ENCODE results near the gene TPD52L2.

The TPD52L2 gene

DNA sequence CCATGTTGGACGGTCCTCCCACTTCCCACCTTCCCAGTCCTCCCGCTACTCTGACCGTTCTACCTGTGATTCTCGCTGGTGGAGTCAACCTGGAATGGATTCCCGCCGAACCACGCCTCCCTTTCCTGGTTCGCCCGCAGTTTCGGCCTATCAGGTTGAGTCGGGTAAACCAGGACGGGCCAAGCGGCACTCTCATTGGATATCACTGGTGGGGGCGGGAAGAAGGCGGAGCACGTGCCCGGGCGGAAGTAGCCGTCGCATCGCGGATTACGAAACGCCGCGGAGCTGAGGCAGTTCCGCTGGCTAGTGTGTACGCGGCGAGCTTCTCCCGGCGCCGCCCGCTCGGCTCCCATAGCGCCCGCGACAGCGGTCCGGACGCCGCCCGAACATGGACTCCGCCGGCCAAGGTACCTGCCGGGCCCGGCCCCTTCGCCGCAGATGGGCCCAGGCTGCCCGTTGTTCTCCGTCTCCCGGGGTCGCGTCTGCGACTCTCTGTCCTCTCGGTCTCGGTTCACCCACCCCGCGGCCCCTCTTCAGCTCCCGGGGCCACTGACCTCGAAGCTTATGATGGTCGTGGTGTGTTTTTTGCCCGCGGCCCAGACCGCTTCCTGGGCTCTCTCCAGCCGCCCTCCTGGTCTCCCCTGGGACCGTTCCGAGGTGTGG, at the start of gene TPD52L2:
Gene TPD52L2, plus strand, starts transcription at position 293 of the 663 bp plus-strand sequence. Its CDS starts 96 bp downstream, at position 389.
- peak; percentile 98 for DNase-seq (ENCODE audit: low read depth)

DNA sequence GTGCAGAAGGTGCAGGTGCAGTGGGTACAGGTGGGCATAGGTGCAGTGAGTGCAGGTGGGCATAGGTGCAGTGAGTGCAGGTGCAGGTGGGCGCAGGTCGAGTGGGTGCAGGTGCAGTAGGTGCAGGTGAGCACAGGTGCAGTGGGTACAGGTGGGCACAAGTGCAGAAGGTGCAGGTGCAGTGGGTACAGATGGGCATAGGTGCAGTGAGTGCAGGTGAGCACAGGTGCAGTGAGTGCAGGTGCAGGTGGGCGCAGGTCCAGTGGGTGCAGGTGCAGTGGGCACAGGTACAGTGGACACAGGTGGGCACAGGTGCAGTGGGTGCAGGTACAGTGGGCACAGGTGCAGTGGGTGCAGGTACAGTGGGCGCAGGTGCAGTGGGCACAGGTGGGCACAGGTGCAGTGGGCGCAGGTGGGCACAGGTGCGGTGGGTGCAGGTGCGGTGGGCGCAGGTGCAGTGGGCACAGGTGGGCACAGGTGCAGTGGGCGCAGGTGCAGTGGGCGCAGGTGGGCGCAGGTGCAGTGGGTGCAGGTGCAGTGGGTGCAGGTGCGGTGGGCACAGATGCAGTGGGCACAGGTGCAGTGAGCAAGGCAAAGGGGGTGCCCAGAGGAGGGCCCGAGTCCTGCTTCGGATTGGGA, 49.3 kb upstream of the TPD52L2 start:
- DNase-seq (ENCODE audit: low read depth), result no peak

DNA sequence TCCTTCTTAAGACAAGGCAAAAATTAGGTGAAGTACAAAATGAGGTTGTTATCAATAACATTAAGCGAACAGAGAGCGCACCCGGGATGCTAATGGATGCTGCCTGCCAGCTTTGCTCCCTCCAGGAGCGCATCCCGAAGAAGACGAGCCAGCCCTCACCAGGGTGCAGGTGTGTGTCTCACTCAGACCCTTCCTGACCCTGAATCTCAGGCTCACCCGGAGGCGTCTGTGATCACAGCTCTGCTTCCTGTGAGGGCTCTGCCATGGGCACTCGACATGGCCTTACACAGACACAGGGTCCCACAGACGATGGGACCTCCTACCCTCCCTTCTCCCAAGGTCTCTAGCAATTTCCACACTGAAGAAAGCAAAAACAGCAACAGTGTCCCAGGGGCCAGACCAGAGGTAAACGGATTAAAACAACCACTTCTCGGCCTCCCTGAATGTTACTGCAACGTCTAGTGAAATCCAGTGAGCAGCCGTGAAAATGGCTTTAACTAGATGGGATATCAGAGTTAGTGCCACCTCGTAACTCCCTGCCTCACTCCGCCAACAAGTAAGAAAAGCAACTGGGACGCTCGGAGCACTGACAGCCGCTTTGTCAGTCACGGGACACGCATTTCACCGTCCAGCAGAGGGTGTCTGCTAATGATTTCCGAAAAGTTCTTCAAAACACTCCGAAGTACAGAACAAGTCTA, 45.7 kb upstream of the TPD52L2 start:
- no peak for DNase-seq (ENCODE audit: low read depth)

DNA sequence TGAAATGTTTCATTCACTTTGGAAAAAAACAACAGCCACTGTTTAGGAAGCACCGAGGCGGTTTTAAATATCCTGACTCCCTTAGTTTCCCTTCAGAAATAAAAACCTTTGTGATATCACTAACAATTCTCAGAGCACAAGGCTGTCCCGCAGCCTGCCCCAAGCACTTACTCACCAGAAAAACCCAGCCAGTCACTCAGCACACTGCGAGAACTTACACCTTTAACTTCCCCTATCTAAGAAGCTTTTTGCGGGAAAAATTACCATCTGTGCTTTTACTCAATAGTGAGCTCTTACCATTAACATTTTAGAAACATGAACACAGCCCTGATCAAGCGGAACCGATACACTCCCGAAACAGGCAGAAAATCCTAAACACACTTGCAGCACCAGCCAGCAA, 43.3 kb upstream of the TPD52L2 start:
- DNase-seq (ENCODE audit: low read depth), result no peak

- no peak for DNase-seq (ENCODE audit: low read depth)
Observed at GRCh38 chr20:63822276-63822696, 42.8 kb upstream of the TPD52L2 start.

DNA sequence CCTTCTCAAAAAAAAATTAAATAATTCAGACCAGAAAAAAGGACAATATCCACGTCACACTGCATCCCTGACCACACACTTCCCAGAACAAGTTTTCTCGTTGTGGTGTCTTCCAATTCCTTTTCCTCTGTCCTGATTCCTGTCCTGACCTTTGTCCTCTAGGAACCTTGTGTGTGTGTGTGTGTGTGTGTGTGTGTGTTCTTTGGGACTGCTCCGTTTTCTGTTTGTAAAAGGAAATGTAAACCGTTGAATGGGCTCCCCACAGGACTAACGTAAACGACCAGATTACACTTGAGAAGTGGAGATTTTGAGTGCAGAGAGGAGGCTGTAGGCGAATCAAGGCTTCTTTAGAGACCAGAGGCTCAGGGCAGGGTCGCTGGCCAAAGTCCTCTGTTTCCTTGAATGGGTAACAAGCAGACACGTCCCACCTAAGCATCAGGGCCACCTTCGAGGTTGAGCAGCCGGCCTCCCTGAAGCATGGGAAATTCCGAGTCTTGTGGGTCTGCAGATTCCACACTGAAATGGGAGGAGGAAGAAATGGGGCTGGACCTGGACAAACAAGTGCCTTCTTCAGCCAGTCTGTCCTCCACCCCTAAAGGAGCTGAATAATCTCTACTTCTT, 41.3 kb upstream of the TPD52L2 start:
- DNase-seq (ENCODE audit: low read depth), result no peak

DNA sequence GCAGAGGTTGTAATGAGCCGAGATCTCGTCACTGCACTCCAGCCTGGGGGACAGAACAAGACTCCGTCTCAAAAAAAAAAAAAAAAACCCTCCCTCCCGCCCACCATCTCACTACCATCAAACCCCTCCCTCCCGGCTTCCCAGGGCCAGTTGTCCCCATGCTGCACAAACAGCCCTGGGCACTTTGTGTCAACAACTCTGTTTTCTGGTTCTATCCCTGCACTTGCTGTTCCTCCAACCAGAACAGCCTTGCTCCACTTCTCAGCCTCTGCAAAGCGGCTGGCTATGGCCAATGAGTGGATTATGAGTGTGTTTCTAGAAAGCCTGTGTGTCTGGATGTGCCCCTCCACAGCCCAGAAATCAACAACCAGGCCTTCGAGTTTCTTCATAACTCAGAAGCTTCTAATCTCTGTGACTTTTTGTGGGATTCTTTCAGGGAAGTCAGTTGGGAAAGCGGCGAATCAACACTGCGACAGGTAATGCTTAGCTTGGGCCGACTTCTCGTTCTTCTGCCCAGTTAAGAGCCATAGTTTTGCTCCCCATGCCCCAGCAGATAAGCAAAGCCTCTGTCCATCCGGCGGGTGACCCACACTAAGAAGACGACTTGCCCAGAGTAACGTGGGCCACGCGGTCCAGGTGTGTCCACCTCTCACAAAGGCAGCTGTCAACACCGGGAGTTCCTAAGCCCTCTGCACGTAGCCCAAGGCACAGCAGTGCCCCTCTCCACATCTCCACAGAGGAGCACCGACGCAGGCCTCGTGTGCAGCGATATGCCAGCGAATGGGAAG, 39.5 kb upstream of the TPD52L2 start:
- DNase-seq (ENCODE audit: low read depth), result no peak

GRCh38 chr20:63826753-63827152, 38.3 kb upstream of the TPD52L2 start:
- DNase-seq (ENCODE audit: low read depth), result no peak

GRCh38 chr20:63828124-63828523, 36.9 kb upstream of the TPD52L2 start:
- no peak for DNase-seq (ENCODE audit: low read depth)

GRCh38 chr20:63828545-63828944, 36.5 kb upstream of the TPD52L2 start:
- no peak for DNase-seq (ENCODE audit: low read depth)

DNA sequence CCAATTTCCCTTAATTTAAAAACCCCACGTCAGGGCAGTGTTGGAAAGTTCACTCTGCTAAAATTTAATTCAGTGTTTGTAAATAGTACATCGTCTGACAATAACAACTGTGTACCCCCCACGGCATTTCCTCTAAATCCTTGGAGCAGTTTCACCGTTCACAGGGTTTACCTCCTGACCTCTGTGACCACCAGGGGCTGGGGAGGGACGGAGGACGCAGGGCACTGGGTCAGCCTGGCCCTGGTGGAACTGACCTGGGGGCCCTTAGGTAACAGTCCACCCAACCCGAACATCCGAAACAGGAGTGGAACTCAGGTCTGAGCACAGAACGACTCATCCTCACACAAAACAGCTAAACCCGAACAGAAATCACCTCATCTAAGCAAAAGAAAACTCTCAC, 36.1 kb upstream of the TPD52L2 start:
- DNase-seq (ENCODE audit: low read depth), result no peak

- DNase-seq (ENCODE audit: low read depth), result no peak
Observed at GRCh38 chr20:63829603-63829944, 35.5 kb upstream of the TPD52L2 start.

DNA sequence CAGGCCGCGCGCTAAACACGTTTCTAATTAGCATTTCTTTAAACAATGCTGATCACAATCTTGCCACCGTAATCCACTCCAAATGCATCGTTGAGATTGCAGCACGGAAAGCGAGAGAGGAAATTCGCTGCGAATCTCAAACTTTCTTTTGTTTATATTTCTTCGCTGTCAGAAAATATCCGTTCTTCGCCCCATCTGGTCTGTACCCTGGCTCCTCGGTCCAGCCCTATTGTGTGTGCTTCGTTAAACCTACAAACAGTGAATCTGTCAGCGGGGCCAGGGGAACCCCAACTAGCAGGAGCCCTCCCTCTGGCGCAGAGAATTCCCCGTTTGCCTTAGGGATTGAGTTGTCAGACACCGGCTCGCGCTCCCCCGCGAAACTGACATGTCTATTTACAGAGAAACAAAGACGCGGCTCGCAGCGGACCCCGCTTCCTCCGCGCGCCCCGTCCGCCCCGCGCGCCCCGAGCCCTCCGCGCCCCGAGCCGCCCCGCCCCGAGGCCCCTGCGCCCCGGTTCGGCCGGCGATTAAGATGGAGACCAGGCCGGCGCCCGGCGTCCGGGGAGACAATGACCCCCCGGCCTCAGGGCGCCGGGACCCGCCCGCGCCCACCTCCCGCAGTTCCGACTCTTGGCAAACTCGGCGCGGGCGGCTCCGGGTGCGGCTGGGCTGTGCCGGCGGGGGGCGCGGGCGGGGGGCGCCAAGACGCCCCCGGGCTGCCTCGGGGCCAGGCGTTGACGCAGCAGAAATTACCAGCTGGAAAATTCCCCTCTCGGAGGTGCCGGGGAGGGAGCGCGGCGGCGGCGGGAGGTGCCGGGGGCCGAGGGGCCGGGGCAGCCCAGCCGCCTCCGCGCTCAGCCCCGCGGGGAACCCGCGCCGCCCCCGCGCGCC, 34.9 kb upstream of the TPD52L2 start:
- DNase-seq (ENCODE audit: low read depth), result no peak

DNA sequence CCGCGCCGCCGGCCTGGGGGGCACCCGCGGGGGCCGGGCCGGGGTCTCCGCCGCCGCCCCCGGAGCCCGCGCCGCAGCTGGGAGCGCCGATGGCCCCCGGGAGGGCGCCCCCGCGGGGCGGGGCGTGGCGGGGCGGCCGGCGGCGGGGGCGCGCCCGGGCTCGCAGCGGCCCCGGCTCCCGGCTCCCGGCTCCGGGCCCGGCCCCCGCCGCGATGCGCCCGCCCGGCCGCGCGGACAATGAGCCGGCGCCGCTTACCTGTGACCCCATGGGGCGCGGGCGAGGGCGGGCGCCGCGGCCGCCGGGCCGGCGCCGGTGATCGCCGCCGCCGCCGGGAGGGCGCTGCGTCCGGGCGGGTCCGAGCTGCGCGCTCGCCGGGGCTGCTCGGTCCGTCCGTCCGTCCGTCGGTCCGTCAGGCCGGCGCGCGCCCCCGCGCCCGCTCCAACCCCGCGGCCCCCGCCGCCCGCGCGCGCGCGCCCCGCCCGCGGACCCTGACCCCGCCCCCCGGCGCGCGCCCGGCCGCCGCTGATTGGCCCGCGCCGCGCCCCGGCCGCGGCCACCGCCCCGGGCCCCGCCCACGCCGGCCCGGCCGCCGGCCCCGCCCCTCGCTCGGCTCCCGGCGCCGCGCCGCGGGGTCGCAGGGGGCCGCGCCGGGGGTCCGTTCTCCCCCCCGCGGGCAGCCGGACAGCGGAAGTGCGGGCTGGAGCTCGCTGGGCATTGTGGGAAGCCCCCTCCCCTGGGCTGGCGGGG, 34.1 kb upstream of the TPD52L2 start, which contains the start of gene ZBTB46:
Gene ZBTB46, minus strand, starts transcription at position 424 of the 748 bp plus-strand sequence. CDS start 40,507 bp downstream, outside the sequence.
- DNase-seq (ENCODE audit: low read depth), result no peak

DNA sequence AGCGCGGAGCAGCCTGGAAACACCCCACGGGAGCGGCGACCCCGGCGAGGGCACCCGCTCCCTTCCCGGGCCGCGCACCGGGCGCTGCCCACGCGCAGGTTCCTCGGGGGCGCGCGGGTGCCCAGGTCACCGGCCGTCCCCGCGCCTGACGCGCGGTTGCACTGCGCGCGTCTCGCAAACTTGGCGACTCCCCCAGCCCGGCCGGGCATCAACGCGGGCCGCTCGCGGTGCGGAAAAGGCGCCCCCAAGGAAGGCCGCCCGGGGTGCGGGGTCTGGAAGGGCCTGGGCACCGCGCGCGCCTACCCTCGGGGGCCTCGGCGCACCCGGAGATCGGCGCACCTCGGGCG, 33.5 kb upstream of the TPD52L2 start:
- no peak for DNase-seq (ENCODE audit: low read depth)

GRCh38 chr20:63831993-63832686, 32.9 kb upstream of the TPD52L2 start:
- no peak for DNase-seq (ENCODE audit: low read depth)

GRCh38 chr20:63833776-63834490, 31.1 kb upstream of the TPD52L2 start:
- DNase-seq (ENCODE audit: low read depth), result no peak

GRCh38 chr20:63834491-63834880, 30.6 kb upstream of the TPD52L2 start:
- DNase-seq (ENCODE audit: low read depth), result no peak

All from HS-5 (cell line).